IMR-90 (cell line): ENCODE data around the gene DPYSL3. TPM values are rescaled to one million over a fixed set of nuclear protein-coding genes. Genes with fewer than 3 reads are reported as not detected.

Experiments used
- ATAC-seq: fragments of 200-7000 bp; cut with Tn5 transposase; 2 replicates; pipeline ENCODE4 v1.9.1; 2020; ENCODE audit warnings: low read depth, mild to moderate bottlenecking, moderate library complexity
- BruUV-seq: library from RNA; stranded (reverse); fragments of 400-500 nt; replicated peaks from 2 replicates; lab custom pipeline; 2021; lab: Mats Ljungman, UMichigan
- CTCF ChIA-PET: fragments of 300-600 bp; formaldehyde crosslinking; extraction: SDS; loops from one replicate; lab custom pipeline; 2021; ENCODE audit warnings: antibody characterized with exemption; lab: Yijun Ruan, JAX
- POLR2A ChIA-PET: fragments of 300-600 bp; sonication (Branson Sonifier 250); formaldehyde crosslinking; loops from one replicate; lab custom pipeline; 2022; ENCODE audit warnings: antibody characterized with exemption; ENCODE audit not compliant: unreplicated experiment; lab: Charles Lee
- DNase-seq: peaks from one replicate; pipeline ENCODE4 v3.0.0; 2013
- H2AFZ ChIP-seq: replicated peaks from 2 replicates; pipeline ENCODE3; 2013; ENCODE audit warnings: low read length, mild to moderate bottlenecking; ENCODE audit not compliant: poor library complexity
- H2AK5ac ChIP-seq: 2 replicates; pipeline ENCODE4 v1.6.1; 2013; ENCODE audit warnings: low read depth, low read length, inconsistent platforms
- H2AK9ac ChIP-seq: replicated peaks from 2 replicates; pipeline ENCODE3; 2013; ENCODE audit warnings: mild to moderate bottlenecking, low read depth, low read length, moderate library complexity; ENCODE audit not compliant: poor library complexity
- H2BK120ac ChIP-seq: 2 replicates; pipeline ENCODE4 v1.6.1; 2013; ENCODE audit warnings: low read depth, low read length, inconsistent platforms
- H2BK15ac ChIP-seq: 3 replicates; pipeline ENCODE4 v1.6.1; 2013; ENCODE audit warnings: low read depth, low read length, inconsistent platforms
- H2BK20ac ChIP-seq: 2 replicates; pipeline ENCODE4 v1.6.1; 2013; ENCODE audit warnings: low read depth, mild to moderate bottlenecking, inconsistent platforms, low read length, moderate library complexity
- H2BK5ac ChIP-seq: 2 replicates; pipeline ENCODE4 v1.6.1; 2013; ENCODE audit warnings: mild to moderate bottlenecking, low read depth, low read length, inconsistent platforms; ENCODE audit not compliant: poor library complexity, severe bottlenecking
- H3K14ac ChIP-seq: replicated peaks from 2 replicates; pipeline ENCODE4 v1.6.1; 2013; ENCODE audit warnings: low read depth, low read length, inconsistent platforms
- H3K18ac ChIP-seq: 2 replicates; pipeline ENCODE4 v1.6.1; 2013; ENCODE audit warnings: low read depth, low read length, control low read depth
- H3K23ac ChIP-seq: 2 replicates; pipeline ENCODE4 v1.6.1; 2013; ENCODE audit warnings: low read depth, low read length, inconsistent platforms
- H3K27ac ChIP-seq: 2 replicates; pipeline ENCODE4 v1.5.1; 2013; ENCODE audit warnings: mild to moderate bottlenecking, control low read depth, low read length; ENCODE audit not compliant: insufficient read depth
- H3K27me3 ChIP-seq: 2 replicates; pipeline ENCODE4 v1.6.1; 2013; ENCODE audit warnings: low read length; ENCODE audit not compliant: control insufficient read depth, insufficient read depth
- H3K36me3 ChIP-seq: 2 replicates; pipeline ENCODE4 v1.6.1; 2013; ENCODE audit warnings: low read length, mixed read lengths; ENCODE audit not compliant: control insufficient read depth, insufficient read depth
- H3K4ac ChIP-seq: 2 replicates; pipeline ENCODE4 v1.6.1; 2013; ENCODE audit warnings: low read depth, low read length, inconsistent platforms
- H3K4me1 ChIP-seq: 2 replicates; pipeline ENCODE4 v1.6.1; 2013; ENCODE audit warnings: low read length, mixed read lengths; ENCODE audit not compliant: control insufficient read depth, insufficient read depth
- H3K4me2 ChIP-seq: 2 replicates; pipeline ENCODE4 v1.6.1; 2013; ENCODE audit warnings: low read depth, mild to moderate bottlenecking, control low read depth, low read length, moderate library complexity
- H3K4me3 ChIP-seq: 2 replicates; pipeline ENCODE4 v1.5.1; 2013; ENCODE audit warnings: low read depth, mild to moderate bottlenecking, control low read depth, low read length, moderate library complexity; ENCODE audit not compliant: insufficient read depth
- H3K56ac ChIP-seq: 2 replicates; pipeline ENCODE4 v1.6.1; 2013; ENCODE audit warnings: low read length, inconsistent platforms; ENCODE audit not compliant: insufficient read depth; ENCODE audit errors: extremely low read depth
- H3K79me1 ChIP-seq, 2 experiments: 2 replicates each; pipeline ENCODE4 v1.6.1; 2013; ENCODE audit warnings: low read length in 2 of 2, inconsistent platforms in 1 of 2, low read depth in 1 of 2
- H3K9ac ChIP-seq: 2 replicates; pipeline ENCODE4 v1.6.1; 2013; ENCODE audit warnings: low read depth, low read length, control low read depth
- H3K9me1 ChIP-seq: 2 replicates; pipeline ENCODE4 v1.6.1; 2013; ENCODE audit warnings: low read length, inconsistent platforms; ENCODE audit not compliant: insufficient read depth
- H3K9me3 ChIP-seq: 2 replicates; pipeline ENCODE4 v1.6.1; 2013; ENCODE audit warnings: low read length; ENCODE audit not compliant: control insufficient read depth, insufficient read depth
- H4K20me1 ChIP-seq: 2 replicates; pipeline ENCODE4 v1.6.1; 2013; ENCODE audit warnings: low read length, inconsistent platforms; ENCODE audit not compliant: insufficient read depth
- H4K5ac ChIP-seq: 2 replicates; pipeline ENCODE4 v1.6.1; 2013; ENCODE audit warnings: mild to moderate bottlenecking, low read depth, low read length, control low read depth
- H4K8ac ChIP-seq, 2 experiments: 2 replicates each; pipeline ENCODE4 v1.6.1; 2013; ENCODE audit warnings: low read depth in 2 of 2, low read length in 2 of 2, control low read depth in 1 of 2, inconsistent platforms in 1 of 2
- H4K91ac ChIP-seq: 2 replicates; pipeline ENCODE4 v1.6.1; 2013; ENCODE audit warnings: low read depth, low read length, inconsistent platforms; ENCODE audit not compliant: insufficient read depth
- BHLHE40 ChIP-seq: fragments of 150-350 bp; IDR thresholded peaks from 2 replicates; pipeline ENCODE4 v1.6.1; 2016; ENCODE audit warnings: mild to moderate bottlenecking, low read depth, low read length
- CEBPB ChIP-seq: IDR thresholded peaks from 2 replicates; pipeline ENCODE4 v1.6.1; 2012; ENCODE audit warnings: low read depth, low read length, improper control_type of control experiment
- ELK1 ChIP-seq: fragments of 150-350 bp; IDR thresholded peaks from 2 replicates; pipeline ENCODE4 v1.6.1; 2016; ENCODE audit warnings: low read depth, mild to moderate bottlenecking, low read length, moderate library complexity, borderline replicate concordance
- MAFK ChIP-seq: IDR thresholded peaks from 2 replicates; pipeline ENCODE4 v1.6.1; 2012; ENCODE audit warnings: low read depth, low read length, improper control_type of control experiment
- MAZ ChIP-seq: IDR thresholded peaks from 2 replicates; pipeline ENCODE4 v1.6.1; 2012; ENCODE audit warnings: low read depth, mild to moderate bottlenecking, low read length, improper control_type of control experiment, moderate library complexity, borderline replicate concordance
- MXI1 ChIP-seq: IDR thresholded peaks from 2 replicates; pipeline ENCODE4 v1.6.1; 2012; ENCODE audit warnings: low read depth, mild to moderate bottlenecking, low read length, moderate library complexity, borderline replicate concordance
- POLR2A ChIP-seq: IDR thresholded peaks from 2 replicates; pipeline ENCODE4 v1.6.1; 2012; ENCODE audit warnings: mild to moderate bottlenecking, low read depth, low read length
- RCOR1 ChIP-seq: IDR thresholded peaks from 2 replicates; pipeline ENCODE4 v1.6.1; 2012; ENCODE audit warnings: mild to moderate bottlenecking, low read length, improper control_type of control experiment; ENCODE audit not compliant: insufficient replicate concordance
- SMC3 ChIP-seq: fragments of 150-350 bp; IDR thresholded peaks from 2 replicates; pipeline ENCODE4 v1.6.1; 2016; ENCODE audit warnings: low read depth, mild to moderate bottlenecking, antibody characterized with exemption, low read length, moderate library complexity
- WGBS, 2 experiments: methylation state at CpG; one replicate each; pipeline versions ENCODE4 v1.1.5 to v1.1.7; 2013; ENCODE audit warnings: missing lambda C conversion rate in 2 of 2; ENCODE audit not compliant: insufficient read length in 1 of 2; ENCODE audit errors: extremely low coverage in 2 of 2; 5-methylcytosine and 5-hydroxymethylcytosine counted together
- dilution Hi-C: fragments of 300-500 bp; cut with HindIII; formaldehyde crosslinking; loops from one replicate; pipeline ENCODE4 v1.14.3; 2018; ENCODE audit warnings: low sequenced_read_pairs; ENCODE audit not compliant: unreplicated experiment
- in situ Hi-C: fragments of 300-500 bp; cut with MboI; formaldehyde crosslinking; loops from 3 replicates; pipeline ENCODE4 v1.14.3; 2019; ENCODE audit warnings: low sequenced_read_pairs, inconsistent platforms, mixed read lengths
- intact Hi-C: fragments of 100-400 bp; cut with micrococcal nuclease; formaldehyde crosslinking; loops from 2 replicates; pipeline ENCODE4 v1.10.0; 2022
- polyA plus RNA-seq, 3 experiments: library from polyadenylated mRNA; depleted of rRNA; stranded (reverse); fragments of >200 nt; gene quantifications; 2 replicates each; pipeline ENCODE4 v1.2.3, GENCODE V29; 2012; ENCODE audit warnings: low replicate concordance in 1 of 3
- total RNA-seq: library from RNA; depleted of rRNA; stranded (reverse); fragments of >200 nt; gene quantifications from 2 replicates; pipeline ENCODE4 v1.2.3, GENCODE V29; 2012
- TF ChIP-seq, protein P1 (sequence below): conservative IDR thresholded peaks from 2 replicates; pipeline ENCODE4 v1.5.1; 2012; ENCODE audit warnings: mild to moderate bottlenecking, low read depth, low read length, improper control_type of control experiment

The DPYSL3 gene
- total and polyA plus RNA-seq, 2 of the 4 experiments (the other 2 are of a cell fraction), result 50.2 to 60.9 TPM

- Histone ChIP-seq H4K91ac (no peak overlapping the region), H3K79me1 (peaks cover 0 to 2% of the 10 kb centered on the region in 2 experiments; a peak in 1 of 4 replicates), H3K9ac (no peak overlapping the region), H3K36me3 (no peaks in the 10 kb centered on the region), H2AFZ (no peak overlapping the region), H3K14ac (no peak overlapping the region), H3K56ac (no peak overlapping the region), H3K4me3 (no peak overlapping the region), H4K5ac (no peak overlapping the region), H3K4me1 (peaks cover 1% of the 10 kb centered on the region), H3K9me3 (no peaks in the 10 kb centered on the region), H2AK5ac (no peak overlapping the region), H4K8ac (no peak overlapping the region), H3K23ac (no peak overlapping the region), H3K9me1 (0 out of 2 replicates have a peak, but pooled peaks cover 3% of the 10 kb centered on the region), H2BK15ac (no peak overlapping the region), H3K18ac (no peak overlapping the region), H2BK120ac (no peak overlapping the region), H3K4ac (no peak overlapping the region), H3K4me2 (no peak overlapping the region), H3K27me3 (no peaks in the 10 kb centered on the region), H2AK9ac (no peak overlapping the region), H3K27ac (no peak overlapping the region), H4K20me1 (no peaks in the 10 kb centered on the region), H2BK20ac (no peak overlapping the region), H2BK5ac (no peak overlapping the region)
- POLR2A ChIA-PET, result no interaction called here
- CTCF ChIA-PET, result no interaction called here
- in situ Hi-C loops, result no loop called here
- no TSS peak for BruUV-seq
- intact Hi-C loops, result no loop called here
- WGBS, 2 experiments, result no CpG with 5 or more reads among the region's 7 CpGs
- TF ChIP-seq MAFK, result no peak
- TF ChIP-seq POLR2A, result no peak
- TF ChIP-seq CEBPB, result no peak
- TF ChIP-seq SMC3, result no peak
- TF ChIP-seq ELK1, result no peak
- TF ChIP-seq MXI1, result no peak
- TF ChIP-seq, protein P1, sequence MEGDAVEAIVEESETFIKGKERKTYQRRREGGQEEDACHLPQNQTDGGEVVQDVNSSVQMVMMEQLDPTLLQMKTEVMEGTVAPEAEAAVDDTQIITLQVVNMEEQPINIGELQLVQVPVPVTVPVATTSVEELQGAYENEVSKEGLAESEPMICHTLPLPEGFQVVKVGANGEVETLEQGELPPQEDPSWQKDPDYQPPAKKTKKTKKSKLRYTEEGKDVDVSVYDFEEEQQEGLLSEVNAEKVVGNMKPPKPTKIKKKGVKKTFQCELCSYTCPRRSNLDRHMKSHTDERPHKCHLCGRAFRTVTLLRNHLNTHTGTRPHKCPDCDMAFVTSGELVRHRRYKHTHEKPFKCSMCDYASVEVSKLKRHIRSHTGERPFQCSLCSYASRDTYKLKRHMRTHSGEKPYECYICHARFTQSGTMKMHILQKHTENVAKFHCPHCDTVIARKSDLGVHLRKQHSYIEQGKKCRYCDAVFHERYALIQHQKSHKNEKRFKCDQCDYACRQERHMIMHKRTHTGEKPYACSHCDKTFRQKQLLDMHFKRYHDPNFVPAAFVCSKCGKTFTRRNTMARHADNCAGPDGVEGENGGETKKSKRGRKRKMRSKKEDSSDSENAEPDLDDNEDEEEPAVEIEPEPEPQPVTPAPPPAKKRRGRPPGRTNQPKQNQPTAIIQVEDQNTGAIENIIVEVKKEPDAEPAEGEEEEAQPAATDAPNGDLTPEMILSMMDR, result no peak
- TF ChIP-seq MAZ, result no peak
- no peak for TF ChIP-seq BHLHE40
- TF ChIP-seq RCOR1, result no peak
- DNase-seq (no peak), ATAC-seq (no peak)
- dilution Hi-C loops, result no loop called here
Observed at GRCh38 chr5:147515269-147515668, 5.4 kb upstream of the DPYSL3 start.
